ENCODE data around the gene IMP4. TPM values are rescaled to one million over a fixed set of nuclear protein-coding genes. Genes with fewer than 3 reads are reported as not detected.

The IMP4 gene
- polyA plus RNA-seq, 3 donors, result 57.6 to 81.2 (median 58.5) TPM

GRCh38 chr2:130300258-130300969 lies 42.3 kb upstream of the IMP4 start:
- Histone ChIP-seq H3K27me3 (ENCODE audit: control insufficient read depth in 2 of 2, insufficient read depth in 2 of 2, low read length in 2 of 2) (peaks cover 0 to 12% of the 10 kb centered on the region in 2 donors), H4K20me1 (ENCODE audit: insufficient read depth, low read length) (no peaks in the 10 kb centered on the region), H3K4me2 (replicated peaks; ENCODE audit: extremely low read depth, low read length, poor library complexity, severe bottlenecking) (no peak overlapping the region), H3K27ac (ENCODE audit: low read depth in 1 of 2, low read length in 2 of 2) (no peak overlapping the region), H2AFZ (ENCODE audit: insufficient read depth, low read depth, low read length, poor library complexity, severe bottlenecking) (no peak overlapping the region), H3K9me3 (replicated peaks in 1 of 2; ENCODE audit: control insufficient read depth in 1 of 2, insufficient read depth in 1 of 2, low read length in 2 of 2) (no peaks in the 10 kb centered on the region), H3K79me2 (ENCODE audit: insufficient read depth, low read length) (no peaks in the 10 kb centered on the region), H3K36me3 (replicated peaks in 1 of 2; ENCODE audit: control insufficient read depth in 1 of 2, insufficient read depth in 2 of 2, low read length in 2 of 2) (no peaks in the 10 kb centered on the region), H3K4me1 (ENCODE audit: control insufficient read depth in 1 of 2, insufficient read depth in 2 of 2, low read length in 2 of 2) (no peaks in the 10 kb centered on the region), H3K9ac (ENCODE audit: insufficient read depth, low read length, poor library complexity, severe bottlenecking) (no peak overlapping the region), H3K4me3 (replicated peaks in 1 of 3; ENCODE audit: low read depth in 2 of 3, low read length in 3 of 3) (no peak overlapping the region)
- no peak overlapping the region for H3K27ac Mint-ChIP-seq
- TF ChIP-seq CTCF (IDR thresholded peaks at IDR 0.05), result no peak
- intact Hi-C loops (cut with micrococcal nuclease), result no loop called here
- H3K4me1 Mint-ChIP-seq, result no peaks in the 10 kb centered on the region
- H3K9me3 Mint-ChIP-seq, result peaks cover 0 to 2% (median 0%) of the 10 kb centered on the region in 7 donors
- H3K4me3 Mint-ChIP-seq, result no peak overlapping the region
- H3K36me3 Mint-ChIP-seq, result no peaks in the 10 kb centered on the region
- DNase-seq, result no peak
- 72% methylated on average over 21 of the region's 22 CpGs for WGBS (ENCODE audit: insufficient coverage)
- H3K27me3 Mint-ChIP-seq (ENCODE audit: low read depth in 3 of 3), result peaks cover 9 to 20% (median 15%) of the 10 kb centered on the region in 3 donors

DNA sequence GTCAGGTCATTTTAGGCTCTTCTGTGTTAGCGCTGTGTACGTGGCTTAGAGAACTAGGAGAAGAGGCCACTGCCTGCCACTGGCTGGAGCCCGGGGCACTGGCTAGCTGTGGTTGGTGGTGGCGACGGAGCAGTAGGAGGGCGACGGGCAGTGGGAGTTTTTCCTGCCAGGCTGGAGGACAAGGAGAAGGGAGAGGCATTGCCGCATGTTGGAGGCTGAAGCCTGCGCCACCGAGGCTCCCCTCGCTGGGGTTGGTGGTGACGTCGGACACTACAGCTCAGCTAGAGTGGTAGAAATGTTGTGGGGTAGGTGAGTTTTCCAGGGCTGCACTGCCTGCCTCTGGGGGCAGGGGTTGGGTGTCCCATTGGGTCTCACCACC lies 41.7 kb upstream of the IMP4 start:
- H4K20me1 ChIP-seq (ENCODE audit: insufficient read depth, low read length), result no peaks in the 10 kb centered on the region
- H3K36me3 Mint-ChIP-seq, result no peaks in the 10 kb centered on the region
- H3K9ac ChIP-seq (ENCODE audit: insufficient read depth, low read length, poor library complexity, severe bottlenecking), result no peak overlapping the region
- no peaks in the 10 kb centered on the region for H3K36me3 ChIP-seq (replicated peaks in 1 of 2; ENCODE audit: control insufficient read depth in 1 of 2, insufficient read depth in 2 of 2, low read length in 2 of 2)
- no peak for TF ChIP-seq CTCF (IDR thresholded peaks at IDR 0.05)
- H3K27me3 Mint-ChIP-seq (ENCODE audit: low read depth in 3 of 3), result peaks cover 9 to 17% (median 16%) of the 10 kb centered on the region in 3 donors
- no peaks in the 10 kb centered on the region for H3K4me1 ChIP-seq (ENCODE audit: control insufficient read depth in 1 of 2, insufficient read depth in 2 of 2, low read length in 2 of 2)
- DNase-seq, result no peak
- intact Hi-C loops (cut with micrococcal nuclease), result no loop called here
- H3K27ac ChIP-seq (ENCODE audit: low read depth in 1 of 2, low read length in 2 of 2), result no peak overlapping the region
- H3K27ac Mint-ChIP-seq, result no peak overlapping the region
- H3K4me3 Mint-ChIP-seq, result no peak overlapping the region
- no peak overlapping the region for H3K4me2 ChIP-seq (replicated peaks; ENCODE audit: extremely low read depth, low read length, poor library complexity, severe bottlenecking)
- H3K4me1 Mint-ChIP-seq, result no peaks in the 10 kb centered on the region
- H3K9me3 Mint-ChIP-seq, result peaks cover 0 to 2% (median 0%) of the 10 kb centered on the region in 7 donors
- H2AFZ ChIP-seq (ENCODE audit: insufficient read depth, low read depth, low read length, poor library complexity, severe bottlenecking), result no peak overlapping the region
- no peak overlapping the region for H3K4me3 ChIP-seq (replicated peaks in 1 of 3; ENCODE audit: low read depth in 2 of 3, low read length in 3 of 3)
- H3K27me3 ChIP-seq (ENCODE audit: control insufficient read depth in 2 of 2, insufficient read depth in 2 of 2, low read length in 2 of 2), result peaks cover 0 to 11% of the 10 kb centered on the region in 2 donors
- H3K79me2 ChIP-seq (ENCODE audit: insufficient read depth, low read length), result no peaks in the 10 kb centered on the region
- no peaks in the 10 kb centered on the region for H3K9me3 ChIP-seq (replicated peaks in 1 of 2; ENCODE audit: control insufficient read depth in 1 of 2, insufficient read depth in 1 of 2, low read length in 2 of 2)
- 96% methylated on average over 8 of the region's 13 CpGs for WGBS (ENCODE audit: insufficient coverage)

Measured in CD14-positive monocyte (primary cell).